ENCODE data around the gene OR4E1.
"Not testable (repeated sequence)": the region's sequence is repeated elsewhere in the genome, so short reads cannot be mapped to it uniquely, and the experiment has no call there.

OR4E1 gene, protein sequence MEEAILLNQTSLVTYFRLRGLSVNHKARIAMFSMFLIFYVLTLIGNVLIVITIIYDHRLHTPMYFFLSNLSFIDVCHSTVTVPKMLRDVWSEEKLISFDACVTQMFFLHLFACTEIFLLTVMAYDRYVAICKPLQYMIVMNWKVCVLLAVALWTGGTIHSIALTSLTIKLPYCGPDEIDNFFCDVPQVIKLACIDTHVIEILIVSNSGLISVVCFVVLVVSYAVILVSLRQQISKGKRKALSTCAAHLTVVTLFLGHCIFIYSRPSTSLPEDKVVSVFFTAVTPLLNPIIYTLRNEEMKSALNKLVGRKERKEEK
- long read RNA-seq, donor 1 = 0 reads
- long read RNA-seq, donor 2 = 0 reads
- long read RNA-seq, donor 3 = 0 reads
- long read RNA-seq, donor 4 = 0 reads
- long read RNA-seq, donor 5 = 0 reads
- long read RNA-seq, donor 6 = 0 reads
- long read RNA-seq, donor 7 = 0 reads
- long read RNA-seq, donor 8 = 0 reads

DNA sequence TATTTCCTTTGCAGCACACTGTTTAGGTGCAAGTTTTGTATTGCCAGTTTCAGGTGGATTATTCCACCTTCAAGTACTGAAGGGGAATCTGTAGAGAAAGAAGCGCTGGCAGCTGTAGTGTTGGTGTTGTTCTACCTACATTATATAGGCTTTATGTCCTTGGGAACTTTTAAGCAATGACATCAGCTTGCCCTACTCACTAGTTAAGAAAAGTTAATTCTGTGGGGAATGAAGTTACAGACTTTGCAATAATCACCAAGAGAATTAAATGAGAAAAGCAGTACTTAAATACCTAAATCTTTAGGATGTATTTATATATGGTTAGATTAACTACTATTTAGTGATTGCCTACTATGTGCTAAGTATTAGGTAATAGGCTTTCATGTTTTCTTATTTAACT lies at the start of gene OR4E1:
Gene OR4E1 (minus strand): TSS at position 101 of the 400 bp plus-strand sequence. CDS start 2,883 bp downstream, outside the sequence.
- DNase-seq = no peak

DNA sequence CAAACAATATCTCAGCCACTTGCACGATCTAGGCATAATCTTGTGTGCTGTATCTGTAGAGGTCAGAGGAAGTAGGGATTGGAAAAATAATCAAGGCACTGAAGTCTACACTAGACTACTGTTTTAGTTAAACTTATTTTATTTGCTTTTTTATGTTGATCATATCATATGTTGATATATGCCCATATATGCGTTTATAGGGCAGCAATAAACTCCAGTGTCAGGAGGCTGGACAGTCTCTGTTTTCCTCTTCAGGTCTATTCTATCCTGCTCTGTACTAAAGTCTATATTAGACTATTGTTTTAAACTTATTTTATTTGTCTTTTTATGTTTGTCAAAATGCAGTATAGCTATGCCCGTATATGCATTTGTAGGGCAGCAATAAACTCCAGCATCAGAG lies 47.9 kb upstream of the OR4E1 start:
- DNase-seq = no peak

DNA sequence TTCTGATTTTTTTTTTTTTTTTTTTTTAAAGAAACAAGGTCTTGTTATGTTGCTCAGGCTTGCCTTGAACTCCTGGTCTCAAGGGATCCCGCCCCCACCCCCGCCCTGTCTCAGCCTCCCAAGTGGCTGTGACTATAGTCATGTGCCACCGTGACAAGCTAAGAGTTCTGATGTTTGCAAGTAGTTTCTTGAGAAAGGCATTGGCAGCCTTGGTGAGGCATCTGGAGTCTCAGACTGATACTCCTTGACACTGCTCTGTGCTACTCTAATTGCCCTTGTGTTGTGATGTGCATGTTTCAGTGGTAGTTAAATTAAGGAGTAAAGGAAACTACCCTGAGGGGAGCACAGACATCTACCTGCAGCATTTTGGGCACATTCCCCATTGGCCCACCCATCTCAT lies 46.2 kb upstream of the OR4E1 start:
- no peak for DNase-seq

DNA sequence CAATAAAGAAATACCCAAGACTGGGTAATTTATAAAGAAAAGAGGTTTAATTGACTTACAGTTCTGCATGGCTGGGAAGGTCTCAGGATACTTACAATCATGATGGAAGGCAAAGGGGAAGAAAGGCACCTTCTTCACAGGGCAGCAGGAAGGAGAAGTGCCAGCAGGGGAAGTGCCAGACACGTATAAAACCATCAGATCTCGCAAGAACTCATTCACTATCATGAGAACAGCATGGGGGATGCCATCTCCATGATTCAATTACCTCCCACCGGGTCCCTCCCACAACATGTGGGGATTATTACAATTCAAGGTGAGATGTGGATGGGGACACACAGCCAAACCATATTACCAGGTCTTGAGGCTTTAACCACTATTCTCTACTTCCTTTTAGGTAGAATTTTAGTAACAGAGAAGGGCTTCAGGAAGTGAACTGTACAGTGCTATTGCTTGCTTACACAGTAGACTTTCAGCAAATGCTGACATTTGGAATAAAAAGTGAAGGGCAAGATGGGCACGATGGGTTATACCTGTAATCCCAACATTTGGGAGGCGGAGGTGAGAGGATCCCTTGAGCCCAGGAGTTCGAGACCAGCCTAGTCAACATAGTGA lies 40.8 kb upstream of the OR4E1 start:
- DNase-seq = no peak

DNA sequence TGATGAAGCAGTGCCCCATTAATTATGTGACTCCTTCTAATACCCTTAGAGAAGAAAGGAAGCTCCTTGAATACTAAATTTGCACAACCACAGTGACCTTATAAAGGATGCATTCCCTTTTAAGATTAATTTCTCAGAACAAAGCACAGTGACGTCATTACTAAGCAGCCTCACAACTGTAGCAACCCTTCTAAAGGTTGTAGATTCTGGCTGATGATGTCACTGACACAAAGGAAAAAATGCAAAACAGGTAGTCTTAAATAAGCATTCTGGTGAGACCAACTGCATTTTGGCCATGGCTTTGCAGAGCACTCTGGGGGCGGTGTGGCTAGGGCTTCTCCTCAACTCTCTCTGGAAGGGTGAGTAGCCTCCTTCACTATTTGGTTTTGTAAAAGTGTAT lies 38.4 kb upstream of the OR4E1 start:
- no peak for DNase-seq

DNA sequence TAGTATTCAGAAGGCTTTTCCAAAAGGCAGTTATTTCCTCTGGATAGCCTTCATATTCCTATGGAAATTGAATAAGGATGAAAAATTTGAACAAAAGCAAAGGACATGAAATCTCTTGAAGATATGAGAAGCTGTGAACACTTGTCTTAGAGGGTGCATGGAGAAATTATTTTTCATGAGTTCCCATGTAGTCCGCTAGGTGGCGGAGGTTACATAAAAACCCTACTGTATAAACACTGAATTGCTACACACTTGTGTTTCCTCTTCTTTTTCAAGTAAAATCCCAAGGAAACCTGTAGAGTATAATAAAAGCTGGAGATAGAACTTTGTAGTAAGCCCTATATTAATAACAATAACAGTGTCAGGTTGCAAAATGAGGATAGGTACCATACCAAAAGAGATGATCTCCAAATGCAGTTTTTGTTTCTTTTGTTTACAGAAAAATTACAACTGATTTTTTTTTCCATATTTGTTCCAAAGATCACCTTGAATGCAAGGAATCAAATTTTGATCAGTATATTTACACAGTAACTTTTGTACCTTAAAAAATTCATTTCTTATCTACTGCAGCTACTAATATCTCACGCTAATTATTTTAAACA lies 37.8 kb upstream of the OR4E1 start:
- DNase-seq = no peak

DNA sequence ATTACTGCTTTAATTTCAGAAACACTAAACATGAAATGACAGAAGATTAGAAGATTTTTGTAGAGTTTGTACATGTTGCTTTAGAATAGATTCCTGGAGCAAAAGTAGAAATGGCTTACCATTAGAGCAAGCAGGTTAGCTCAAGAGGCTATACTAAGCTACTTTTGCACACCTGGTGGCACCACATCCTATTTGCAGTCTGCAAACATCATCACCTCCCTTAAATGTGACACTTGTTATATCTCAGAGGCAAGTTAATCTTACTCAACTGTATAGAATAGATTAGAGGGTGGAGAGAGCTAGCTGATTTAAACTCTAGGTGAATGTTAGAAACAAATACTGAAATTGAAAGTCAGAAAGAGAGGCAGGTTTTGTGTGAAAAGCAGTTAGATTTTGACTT lies 30.7 kb upstream of the OR4E1 start:
- DNase-seq = no peak

DNA sequence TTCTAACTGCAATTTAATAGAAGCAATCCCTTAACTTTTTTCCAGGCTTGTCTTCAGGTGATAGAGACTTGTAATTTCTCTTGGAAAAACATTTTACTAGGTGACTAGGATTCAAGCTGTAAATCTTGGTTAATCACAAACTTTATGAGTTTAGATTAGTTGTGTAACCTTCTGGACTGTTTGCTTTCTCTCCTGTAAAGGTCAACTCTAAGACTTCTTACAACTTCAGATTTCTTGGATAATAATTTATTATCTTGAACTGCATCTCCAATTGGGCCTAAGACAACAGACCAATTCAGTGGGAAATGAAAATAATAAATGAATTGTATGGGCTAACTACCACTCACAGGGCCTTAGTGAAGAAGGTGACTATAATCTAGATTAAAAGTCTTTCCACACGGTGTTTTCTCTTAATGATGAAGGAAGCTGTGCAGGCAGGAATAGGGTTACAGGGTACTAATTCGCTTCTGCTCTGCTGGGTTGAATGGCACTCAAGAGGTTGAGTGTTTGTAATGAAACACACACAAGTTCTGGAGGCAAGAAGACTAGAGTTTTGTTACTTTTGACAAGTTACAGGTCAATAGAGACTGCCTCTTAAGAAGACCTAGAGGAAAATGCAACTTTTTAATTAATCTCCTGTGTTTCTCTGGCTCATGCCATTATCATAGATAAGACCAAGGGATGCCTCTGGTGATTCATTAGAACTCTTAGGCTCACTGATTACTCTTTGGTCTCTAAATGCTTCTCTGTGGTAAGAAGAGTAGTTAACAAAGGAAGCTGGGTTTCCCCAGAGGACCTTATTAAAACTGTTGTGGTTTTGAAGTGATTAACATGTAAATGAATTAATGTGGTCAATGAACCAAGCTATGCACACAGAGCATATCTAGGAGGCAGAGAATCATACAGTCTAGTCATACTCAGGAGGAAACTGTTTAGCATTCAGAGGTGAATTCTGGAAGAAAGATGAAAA lies 30.0 kb upstream of the OR4E1 start:
- no peak for DNase-seq

DNA sequence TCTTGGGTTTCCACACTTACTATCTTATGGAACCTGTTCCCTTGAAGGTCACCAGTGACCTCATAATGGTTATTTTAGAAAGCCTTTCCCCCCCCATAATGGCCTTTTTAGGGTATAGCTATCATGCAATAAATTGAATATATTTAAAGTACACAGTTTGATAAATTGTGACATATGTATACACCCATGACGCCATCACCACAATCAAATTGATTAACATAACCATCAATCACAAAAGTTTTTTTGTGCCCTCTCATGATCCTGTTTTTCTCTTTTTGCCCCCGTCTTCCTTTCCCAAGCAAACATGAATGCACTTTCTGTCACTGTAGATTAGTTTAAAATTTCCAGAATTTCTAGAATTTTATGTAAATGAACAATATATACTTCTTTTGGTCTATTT lies 28.7 kb upstream of the OR4E1 start:
- no peak for DNase-seq

DNA sequence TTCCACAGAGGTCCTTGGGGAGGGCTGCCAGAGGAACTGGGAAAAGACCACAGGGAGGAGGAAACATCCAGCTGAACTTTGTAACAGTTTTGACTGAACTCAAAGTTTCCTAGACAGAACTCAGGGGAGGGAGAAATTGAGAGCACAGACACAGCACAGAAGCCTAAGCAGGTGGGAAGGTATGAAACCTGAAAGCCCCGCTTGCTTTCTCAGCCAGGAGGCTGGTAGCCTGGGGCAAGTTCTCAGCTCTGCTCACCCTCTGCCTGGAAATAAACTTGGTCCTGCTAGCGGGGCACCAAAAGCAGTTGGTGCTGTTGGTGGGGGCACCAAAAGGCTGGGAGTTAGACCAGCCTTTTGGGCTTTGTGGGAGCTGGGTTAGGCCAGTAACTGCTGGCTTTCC lies 25.9 kb upstream of the OR4E1 start:
- no peak for DNase-seq

DNA sequence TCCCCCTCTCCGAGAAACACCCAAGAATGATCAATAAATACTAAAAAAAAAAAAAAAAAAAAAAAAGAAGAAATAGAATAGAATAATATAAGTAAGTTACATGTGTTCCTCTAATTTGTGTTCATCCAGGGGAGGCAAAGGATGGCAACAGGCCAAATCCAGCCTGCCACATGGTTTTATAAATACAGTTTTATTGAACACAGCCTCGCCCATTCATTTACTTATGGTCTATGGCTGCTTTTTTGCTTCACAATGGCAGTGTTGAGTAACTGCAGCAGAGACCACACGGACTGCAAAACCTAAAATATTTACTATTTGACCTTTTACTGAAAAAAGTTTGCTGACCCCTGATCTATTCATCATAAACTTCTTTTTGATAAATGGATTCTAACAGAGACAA lies 24.9 kb upstream of the OR4E1 start:
- DNase-seq = not testable (repeated sequence)

DNA sequence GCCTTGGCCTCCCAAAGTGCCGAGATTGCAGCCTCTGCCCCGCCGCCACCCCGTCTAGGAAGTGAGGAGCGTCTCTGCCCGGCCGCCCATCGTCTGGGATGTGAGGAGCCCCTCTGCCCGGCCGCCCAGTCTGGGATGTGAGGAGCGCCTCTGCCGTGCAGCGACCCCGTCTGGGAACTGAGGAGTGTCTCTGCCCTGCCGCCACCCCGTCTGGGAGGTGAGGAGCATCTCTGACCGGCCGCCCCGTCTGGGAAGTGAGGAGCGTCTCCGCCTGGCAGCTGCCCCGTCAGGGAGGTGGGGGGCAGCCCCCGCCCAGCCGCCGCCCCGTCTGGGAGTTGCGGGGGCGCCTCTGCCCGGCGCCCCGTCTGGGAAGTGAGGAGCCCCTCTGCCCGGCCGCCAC lies 24.0 kb upstream of the OR4E1 start:
- DNase-seq = not testable (repeated sequence)

DNA sequence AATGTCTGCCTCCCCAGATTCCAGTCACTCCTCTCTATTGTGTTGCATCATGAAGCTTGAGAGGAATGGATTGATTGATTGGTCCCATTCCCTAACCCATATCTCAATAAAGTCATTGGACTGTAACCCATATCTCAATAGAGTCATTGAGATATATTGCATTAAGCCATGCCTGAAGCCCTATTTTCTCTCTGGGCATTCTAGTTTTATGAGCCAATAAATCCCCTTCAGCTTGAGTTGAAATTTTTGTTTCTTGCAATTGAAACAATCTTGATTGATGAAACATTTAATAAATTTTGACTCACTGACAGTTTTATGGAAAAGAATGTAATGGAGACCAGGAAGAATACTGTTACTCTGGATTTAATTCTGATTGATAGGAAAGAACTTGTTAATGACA lies 20.8 kb upstream of the OR4E1 start:
- no peak for DNase-seq

DNA sequence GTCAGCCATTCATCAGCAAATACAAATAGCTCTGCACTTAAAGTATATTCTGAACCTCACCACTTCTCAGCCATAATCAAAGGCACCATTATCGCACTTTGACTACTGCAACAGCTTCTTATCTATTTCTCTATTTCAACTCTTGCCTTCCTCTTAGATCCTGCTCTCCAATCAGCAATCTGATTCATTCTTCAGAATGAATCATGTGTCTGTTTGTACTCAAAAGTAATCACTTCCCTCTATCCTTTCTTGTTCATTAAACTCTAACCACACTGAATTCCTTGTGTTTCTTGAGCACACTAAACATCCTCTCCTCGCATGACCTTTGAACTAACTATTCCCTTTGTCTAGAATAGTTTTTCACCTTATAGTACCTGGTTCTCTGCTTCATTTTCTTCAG lies 12.8 kb upstream of the OR4E1 start:
- DNase-seq = no peak

DNA sequence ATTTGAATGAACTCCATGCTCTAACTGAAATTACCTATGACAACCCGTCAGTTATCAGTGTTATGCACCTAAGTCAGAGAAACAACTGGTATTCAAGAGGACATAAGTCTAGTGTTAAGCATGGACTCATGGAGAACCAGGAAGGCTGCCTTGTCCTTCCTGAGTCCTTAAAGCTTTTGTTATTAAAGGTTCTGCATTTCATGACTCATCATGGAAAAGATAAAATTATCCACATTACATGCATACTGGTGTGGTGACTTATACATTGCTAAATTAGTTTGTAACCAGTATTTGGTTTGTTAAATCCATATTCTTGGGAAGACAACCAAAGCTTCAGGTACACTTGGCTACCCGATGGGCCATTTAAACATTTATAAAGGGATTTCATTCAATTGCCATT lies 6.5 kb upstream of the OR4E1 start:
- no peak for DNase-seq

DNA sequence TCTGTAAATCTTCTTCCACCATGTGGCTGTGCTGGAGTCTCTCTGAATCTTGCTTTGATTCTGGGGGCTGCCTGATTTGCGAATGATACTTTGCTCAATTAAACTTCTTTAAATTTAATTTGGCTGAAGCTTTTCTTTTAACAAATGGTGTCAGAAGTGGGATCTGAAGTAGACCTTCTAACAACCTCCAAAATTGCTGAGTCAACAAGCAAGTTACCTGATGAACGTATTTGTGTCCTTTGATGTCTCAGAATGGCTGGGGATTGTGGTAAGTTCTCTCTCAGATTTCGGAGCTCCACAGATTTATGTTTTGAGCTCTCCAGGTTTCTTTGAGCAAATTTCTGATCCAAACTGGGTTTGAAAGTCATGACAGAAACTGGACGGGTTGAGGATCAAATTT lies 1.9 kb upstream of the OR4E1 start:
- DNase-seq = no peak

DNA sequence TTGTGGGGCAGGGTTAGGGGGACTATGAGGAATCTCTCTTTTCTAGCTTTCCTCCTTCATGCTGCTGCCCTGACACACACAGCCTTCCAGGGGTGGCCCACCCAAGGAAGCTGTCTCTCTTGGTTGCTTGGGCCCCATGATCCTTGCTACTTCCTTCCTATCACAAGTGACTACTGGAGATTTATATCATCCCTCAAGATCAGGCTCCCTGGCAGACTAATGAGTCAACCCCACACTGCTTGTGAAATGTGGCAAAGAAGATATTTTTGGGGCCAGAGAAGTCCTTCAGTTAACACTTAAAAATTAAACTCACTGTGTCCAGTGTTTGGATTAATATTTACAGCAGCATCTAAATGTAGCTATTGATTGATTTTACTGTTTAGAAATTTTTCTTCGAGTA lies 1.5 kb downstream of the OR4E1 start:
- no peak for DNase-seq

DNA sequence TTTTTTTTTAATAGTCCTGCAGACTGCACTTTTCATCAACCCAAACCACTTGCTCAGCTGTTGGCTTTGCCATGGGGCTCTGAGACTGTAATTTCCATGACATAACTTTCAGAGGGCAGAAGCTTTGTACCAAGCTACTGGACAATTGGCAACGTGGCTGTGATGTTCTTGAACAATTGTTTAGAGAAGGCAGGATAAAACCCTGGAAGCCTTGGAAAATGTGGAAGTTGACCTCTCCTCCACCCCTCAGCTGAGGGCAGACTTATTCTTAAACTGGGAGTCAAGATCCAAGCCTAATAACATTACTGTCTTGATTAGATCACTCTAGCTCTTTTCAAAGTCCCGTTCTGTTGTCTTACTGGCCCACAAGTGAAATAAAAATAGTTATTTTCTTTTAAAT lies 2.2 kb downstream of the OR4E1 start:
- DNase-seq = no peak

DNA sequence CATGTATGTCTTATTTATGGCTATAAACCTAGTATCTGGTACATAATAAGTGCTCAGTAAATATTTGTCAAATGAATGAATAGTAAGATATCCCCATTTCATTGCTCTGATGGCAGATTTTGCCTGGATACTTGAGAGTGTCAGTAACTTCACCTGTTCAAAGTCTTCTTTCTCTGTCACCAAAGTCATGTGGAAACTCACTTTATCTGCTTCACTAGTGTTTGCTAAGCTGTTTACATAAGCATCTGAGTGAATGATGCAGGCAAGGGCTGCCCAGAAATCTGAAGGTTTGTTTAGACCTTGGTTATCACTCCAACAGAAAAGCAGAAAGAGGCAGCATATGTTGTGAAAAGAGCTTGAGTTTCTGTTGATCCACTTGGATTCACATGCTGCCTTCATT lies 4.3 kb downstream of the OR4E1 start:
- no peak for DNase-seq

DNA sequence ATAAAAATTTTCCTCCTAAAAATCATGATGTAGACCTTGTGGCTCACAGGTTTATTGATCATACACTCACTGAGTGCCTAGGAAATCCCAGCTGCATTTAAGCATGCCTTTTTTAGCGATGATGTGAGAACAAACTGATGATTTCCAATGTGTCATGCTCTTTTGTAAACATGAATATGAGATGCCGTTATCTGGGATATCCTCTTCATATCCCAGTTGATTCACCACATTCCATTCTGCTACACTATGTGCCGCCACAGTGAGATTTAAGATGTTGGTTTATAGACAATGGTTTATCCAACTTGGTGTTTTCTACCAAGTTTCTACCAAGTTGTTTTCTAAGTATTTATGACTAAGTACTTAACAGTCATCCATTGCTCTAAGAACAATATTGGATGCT lies 5.2 kb downstream of the OR4E1 start:
- DNase-seq = no peak

DNA sequence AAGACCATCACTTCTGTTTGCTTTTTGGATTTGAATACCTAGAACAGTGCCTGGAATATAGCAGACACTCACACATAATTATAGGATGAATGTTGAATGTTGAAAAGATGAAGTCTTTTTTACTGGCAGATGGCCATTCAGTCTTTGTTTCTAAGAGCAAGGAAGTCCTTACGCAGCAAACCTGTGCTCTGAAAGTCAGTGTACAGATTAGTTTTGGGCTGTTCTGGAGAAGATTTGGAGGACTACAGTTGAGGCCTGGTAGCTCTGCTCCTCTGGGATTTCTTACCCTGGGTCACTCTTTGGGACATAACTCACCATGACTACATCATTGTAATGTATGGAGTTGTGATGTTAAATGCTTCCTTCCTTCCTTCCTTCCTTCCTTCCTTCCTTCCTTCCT lies 16.6 kb downstream of the OR4E1 start:
- DNase-seq = no peak

DNA sequence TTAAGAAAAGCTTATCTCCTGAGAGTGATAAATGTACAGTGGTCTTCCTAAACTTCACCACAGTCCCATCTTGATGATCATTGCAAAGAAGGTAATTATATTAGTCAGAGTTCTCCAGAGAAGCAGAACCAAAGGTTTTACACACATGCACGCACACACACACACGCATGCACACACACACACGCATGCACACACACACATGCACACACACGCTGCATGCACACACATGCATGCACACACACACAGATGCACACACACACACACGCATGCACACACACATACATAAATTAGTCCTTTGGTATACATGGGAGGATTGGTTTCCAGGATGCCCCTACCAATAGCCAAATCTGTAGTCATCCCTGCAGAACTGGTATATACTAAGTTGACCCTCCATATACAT lies 19.4 kb downstream of the OR4E1 start:
- DNase-seq = no peak

Data from right kidney (tissue), 9 donors.